Choroid plexus epithelial cell (primary cell): Measurements from ENCODE around the gene CRYZ.
"Not testable (repeated sequence)": the region's sequence is repeated elsewhere in the genome, so short reads cannot be mapped to it uniquely, and the experiment has no call there.

Experiments
- DNase-seq: peaks from one replicate; pipeline ENCODE4 v3.0.0-alpha.2; 2010; ENCODE audit warnings: low read depth
- H3K4me3 ChIP-seq: 2 replicates; pipeline ENCODE4 v1.5.1; 2011; ENCODE audit warnings: low read depth, mild to moderate bottlenecking, control low read depth, low read length, moderate library complexity
- TF ChIP-seq, protein P1 (sequence below): conservative IDR thresholded peaks from 2 replicates; pipeline ENCODE4 v1.5.1; 2011; ENCODE audit warnings: low read depth, mild to moderate bottlenecking, control low read depth, inconsistent platforms, low read length, moderate library complexity

Gene CRYZ

DNA sequence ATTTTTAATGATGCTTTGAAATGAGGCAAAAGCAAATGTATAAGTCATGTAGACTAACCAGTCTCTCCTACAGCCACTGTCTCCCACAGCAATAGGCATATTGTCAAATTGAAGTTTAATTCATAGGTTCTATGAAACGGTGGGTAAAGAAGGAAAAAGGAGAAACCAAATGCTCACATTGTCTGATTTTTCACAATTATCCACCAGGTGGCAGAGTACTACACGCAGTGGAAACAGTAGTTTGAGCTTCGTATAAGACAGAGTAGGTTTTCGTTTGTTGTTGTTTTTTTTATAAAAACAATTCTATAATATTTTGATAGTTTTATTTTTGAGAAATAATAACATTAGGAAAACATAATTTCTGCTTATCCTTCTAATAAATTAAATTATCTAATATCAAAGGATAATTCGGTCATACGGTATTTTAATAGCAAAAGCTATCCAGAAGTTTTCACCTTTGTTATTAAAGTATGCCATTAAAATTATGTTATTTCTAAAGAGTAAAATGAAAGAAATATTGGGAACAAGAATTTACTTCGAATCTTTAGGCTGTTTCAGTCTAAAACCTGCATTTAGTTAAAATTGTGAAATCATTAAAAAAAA is 39.2 kb upstream of the CRYZ start:
- TF ChIP-seq, protein P1, sequence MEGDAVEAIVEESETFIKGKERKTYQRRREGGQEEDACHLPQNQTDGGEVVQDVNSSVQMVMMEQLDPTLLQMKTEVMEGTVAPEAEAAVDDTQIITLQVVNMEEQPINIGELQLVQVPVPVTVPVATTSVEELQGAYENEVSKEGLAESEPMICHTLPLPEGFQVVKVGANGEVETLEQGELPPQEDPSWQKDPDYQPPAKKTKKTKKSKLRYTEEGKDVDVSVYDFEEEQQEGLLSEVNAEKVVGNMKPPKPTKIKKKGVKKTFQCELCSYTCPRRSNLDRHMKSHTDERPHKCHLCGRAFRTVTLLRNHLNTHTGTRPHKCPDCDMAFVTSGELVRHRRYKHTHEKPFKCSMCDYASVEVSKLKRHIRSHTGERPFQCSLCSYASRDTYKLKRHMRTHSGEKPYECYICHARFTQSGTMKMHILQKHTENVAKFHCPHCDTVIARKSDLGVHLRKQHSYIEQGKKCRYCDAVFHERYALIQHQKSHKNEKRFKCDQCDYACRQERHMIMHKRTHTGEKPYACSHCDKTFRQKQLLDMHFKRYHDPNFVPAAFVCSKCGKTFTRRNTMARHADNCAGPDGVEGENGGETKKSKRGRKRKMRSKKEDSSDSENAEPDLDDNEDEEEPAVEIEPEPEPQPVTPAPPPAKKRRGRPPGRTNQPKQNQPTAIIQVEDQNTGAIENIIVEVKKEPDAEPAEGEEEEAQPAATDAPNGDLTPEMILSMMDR = peak; percentile 74
- peak; percentile 74 for DNase-seq
- H3K4me3 ChIP-seq = no peak overlapping the region

DNA sequence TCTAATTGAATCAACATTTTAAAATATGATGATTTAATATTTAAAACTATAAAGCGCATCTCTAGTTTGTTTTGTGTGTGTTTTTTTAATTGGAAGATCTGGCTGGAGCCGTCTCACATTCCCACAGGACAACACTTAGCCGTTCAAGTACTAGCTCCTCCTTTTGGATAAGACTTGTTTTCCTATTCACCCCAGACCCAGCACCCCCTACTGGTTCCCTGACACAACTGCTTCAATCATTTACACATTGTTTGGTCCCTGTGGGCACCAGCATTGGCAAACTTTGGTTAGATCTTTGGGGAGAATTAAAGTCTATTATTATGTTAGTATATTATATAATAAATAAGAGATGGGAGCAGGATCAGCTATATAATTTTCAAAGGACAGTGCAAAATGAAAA is 34.6 kb upstream of the CRYZ start:
- TF ChIP-seq, protein P1 = peak; percentile 58
- DNase-seq = peak; percentile 54
- H3K4me3 ChIP-seq = no peak overlapping the region

DNA sequence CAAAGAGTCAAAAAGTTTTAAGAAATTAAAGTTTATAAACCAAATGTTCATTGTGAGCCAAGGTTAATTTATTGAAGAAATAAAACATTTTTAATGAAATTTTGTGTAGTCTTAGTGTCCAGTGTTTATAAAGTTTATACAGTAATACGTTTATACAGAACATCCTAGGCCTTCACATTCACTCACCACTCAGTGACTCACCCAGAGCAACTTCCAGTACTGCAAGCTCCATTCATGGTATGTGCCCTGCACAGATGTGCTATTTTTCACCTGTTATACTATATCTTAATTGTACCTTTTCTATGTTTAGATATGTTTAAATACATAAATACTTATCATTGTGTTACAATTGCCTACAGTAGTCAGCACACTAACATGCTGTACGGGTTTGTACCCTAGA is 33.7 kb upstream of the CRYZ start:
- no peak overlapping the region for H3K4me3 ChIP-seq
- DNase-seq = no peak
- TF ChIP-seq, protein P1 = no peak

GRCh38 chr1:74763807-74764206 is 31.0 kb upstream of the CRYZ start:
- TF ChIP-seq, protein P1 = no peak
- no peak for DNase-seq

GRCh38 chr1:74756650-74757049 is 23.8 kb upstream of the CRYZ start:
- DNase-seq, H3K4me3 ChIP-seq: not testable (repeated sequence)

More at GRCh38 chr1:74763807-74764206, 31.0 kb upstream of the CRYZ start:
- H3K4me3 ChIP-seq = no peak overlapping the region

DNA sequence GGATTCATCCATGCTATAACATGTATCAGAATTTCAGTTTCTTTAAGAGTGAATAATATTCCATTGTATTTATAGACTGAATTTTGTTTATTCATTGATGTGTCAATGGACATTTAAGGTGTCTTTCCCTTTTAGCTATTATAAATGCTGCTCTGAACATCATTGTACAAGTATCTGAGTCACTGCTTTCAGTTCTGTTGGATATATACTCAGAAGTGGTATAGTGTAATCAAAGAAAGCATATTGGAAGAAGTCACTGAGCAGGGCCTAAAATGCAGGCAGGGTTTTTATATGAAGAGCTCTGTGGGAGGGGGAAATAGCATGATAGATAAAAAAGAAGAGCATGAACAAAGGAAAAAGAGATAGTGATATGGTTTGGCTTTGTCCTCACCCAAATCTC is 22.6 kb upstream of the CRYZ start:
- TF ChIP-seq, protein P1 = no peak
- H3K4me3 ChIP-seq = no peak overlapping the region
- no peak for DNase-seq

GRCh38 chr1:74753104-74753503 is 20.3 kb upstream of the CRYZ start:
- TF ChIP-seq, protein P1 = no peak
- H3K4me3 ChIP-seq = no peak overlapping the region
- no peak for DNase-seq
